Measurements from ENCODE around the gene UNC79. TPM values are rescaled to one million over a fixed set of nuclear protein-coding genes. Genes with fewer than 3 reads are reported as not detected.

UNC79 gene
- total and polyA plus RNA-seq, 10 of the 15 experiments (the other 5 are each of a cell fraction or from before 2014, with no cell fraction given), result 0.04 to 0.29 (median 0.14) TPM

DNA sequence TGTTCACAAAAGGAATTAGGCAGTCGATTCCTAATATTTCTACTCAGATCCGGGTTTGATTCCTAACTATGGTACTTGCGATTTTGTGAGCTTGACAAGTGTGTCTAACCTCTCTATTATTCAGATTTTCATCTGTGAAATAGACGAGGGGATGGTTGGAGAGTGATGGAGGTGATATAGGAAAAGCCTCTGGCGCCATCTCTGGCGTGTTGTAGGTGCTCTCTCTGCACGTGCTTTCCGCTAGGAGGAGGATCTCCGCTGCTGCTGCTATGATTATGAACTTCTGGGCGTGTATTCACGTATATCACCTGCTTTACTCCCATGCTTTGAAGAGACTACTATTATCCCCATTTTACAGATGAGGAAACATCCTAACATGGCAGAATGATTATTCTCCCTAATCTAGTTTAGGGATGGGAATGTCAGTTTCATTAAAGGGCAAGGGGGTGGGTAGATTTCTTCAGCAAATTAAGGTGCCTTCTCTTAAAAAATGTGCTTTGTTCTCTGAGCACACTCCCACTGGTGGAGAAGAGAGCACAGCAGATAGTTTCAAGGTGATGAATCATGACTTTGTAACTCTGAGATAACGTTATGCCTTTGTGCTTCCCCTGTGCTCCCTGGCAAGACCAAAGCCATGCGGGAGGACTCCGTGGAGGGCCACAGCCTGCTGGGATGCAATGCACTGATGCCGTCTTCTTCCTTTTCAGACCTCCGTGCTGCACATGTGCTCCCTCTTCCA, 260.5 kb downstream of the UNC79 start:
- no peaks in the 10 kb centered on the region for H3K9me3 ChIP-seq (replicated peaks; ENCODE audit: control insufficient read depth, insufficient read depth, low read length)
- no peaks in the 10 kb centered on the region for H4K20me1 ChIP-seq (ENCODE audit: control insufficient read depth, insufficient read depth)
- no peak for TF ChIP-seq YBX1 (IDR thresholded peaks at IDR 0.05)
- TF ChIP-seq CHD2 (IDR thresholded peaks at IDR 0.05; ENCODE audit: borderline replicate concordance, low read depth, low read length), result no peak
- no peak for TF ChIP-seq FOS (IDR thresholded peaks at IDR 0.05; ENCODE audit: borderline replicate concordance, extremely low read depth, insufficient read length)
- TF ChIP-seq HDAC2 (IDR thresholded peaks at IDR 0.05), result no peak
- no peak for TF ChIP-seq KDM1A (IDR thresholded peaks at IDR 0.05; ENCODE audit: borderline replicate concordance)
- no peak for TF ChIP-seq JUNB (IDR thresholded peaks at IDR 0.05)
- no peak overlapping the region for H3K4me3 ChIP-seq
- H2AFZ ChIP-seq (ENCODE audit: control insufficient read depth, low read depth, low read length), result no peak overlapping the region
- no peaks in the 10 kb centered on the region for H3K4me1 ChIP-seq (ENCODE audit: control insufficient read depth, insufficient read depth, low read length)
- no peak overlapping the region for H3K27ac ChIP-seq (ENCODE audit: control insufficient read depth, insufficient read depth)
- DNase-seq (ENCODE audit: low read depth, low spot score), result no peak
- intact Hi-C loops (cut with micrococcal nuclease; ENCODE audit: unreplicated experiment), result no loop called here
- H3K27me3 ChIP-seq (replicated peaks in 1 of 2; ENCODE audit: control insufficient read depth in 2 of 2, insufficient read depth in 2 of 2, low read length in 1 of 2), result no peaks in the 10 kb centered on the region; a peak in 1 of 4 replicates
- H3K79me2 ChIP-seq (ENCODE audit: control insufficient read depth, insufficient read depth, low read length), result no peaks in the 10 kb centered on the region
- SMC1A ChIA-PET (ENCODE audit: uncharacterized antibody, unreplicated experiment), result no interaction called here
- CTCF ChIA-PET, result no interaction called here
- H3K9ac ChIP-seq (ENCODE audit: control insufficient read depth, insufficient read depth, low read length), result no peak overlapping the region
- ATAC-seq, result no peak
- WGBS (ENCODE audit: insufficient coverage, insufficient replicate concordance, low lambda C conversion rate, missing lambda C conversion rate), result 45% methylated on average over 16 of the region's 16 CpGs
- RAD21 ChIA-PET (ENCODE audit: unreplicated experiment), result no interaction called here
- in situ Hi-C loops (cut with MboI), result no loop called here
- POLR2A ChIA-PET, result no interaction called here
- no peaks in the 10 kb centered on the region for H3K36me3 ChIP-seq (ENCODE audit: control insufficient read depth in 2 of 2, insufficient read depth in 2 of 2, low read length in 1 of 2)
- FAIRE-seq, result no peak
- no TSS peak for BruUV-seq (replicated peaks)
- H3K4me2 ChIP-seq (ENCODE audit: control insufficient read depth, insufficient read depth), result no peak overlapping the region

DNA sequence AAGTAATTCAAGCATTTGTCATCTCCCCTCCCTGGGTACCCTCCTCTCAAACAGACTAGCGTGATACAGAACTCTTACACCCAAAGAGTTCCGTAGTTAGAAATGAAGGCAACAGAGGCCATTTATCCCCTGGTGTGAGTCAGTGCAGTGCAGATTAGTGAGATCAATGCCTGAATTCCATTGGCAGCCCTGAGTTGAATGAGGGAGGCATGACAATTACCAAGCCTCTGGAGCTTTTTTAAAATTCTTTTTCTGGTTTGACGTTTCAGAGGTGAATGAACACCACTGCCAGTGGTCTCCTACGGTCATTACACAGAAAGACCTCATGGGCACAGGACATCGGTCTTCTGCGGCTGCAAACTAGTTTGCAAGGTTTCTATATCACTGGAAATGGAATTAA, 263.2 kb downstream of the UNC79 start:
- ChIA-PET CTCF (no interaction called here), SMC1A (ENCODE audit: uncharacterized antibody, unreplicated experiment) (no interaction called here), POLR2A (no interaction called here), RAD21 (ENCODE audit: unreplicated experiment) (no interaction called here)
- WGBS (ENCODE audit: insufficient coverage, insufficient replicate concordance, low lambda C conversion rate, missing lambda C conversion rate), result 38% methylated on average over 6 of the region's 6 CpGs
- DNase-seq (ENCODE audit: low read depth, low spot score), result no peak
- no peak overlapping the region for H3K4me3 ChIP-seq
- ATAC-seq, result no peak
- no TSS peak for BruUV-seq (replicated peaks)
- H3K36me3 ChIP-seq (ENCODE audit: control insufficient read depth in 2 of 2, insufficient read depth in 2 of 2, low read length in 1 of 2), result no peaks in the 10 kb centered on the region
- H3K4me2 ChIP-seq (ENCODE audit: control insufficient read depth, insufficient read depth), result no peak overlapping the region
- TF ChIP-seq FOS (IDR thresholded peaks at IDR 0.05; ENCODE audit: borderline replicate concordance, extremely low read depth, insufficient read length) (no peak), ZSCAN29 (IDR thresholded peaks at IDR 0.05) (no peak), ZNF217 (IDR thresholded peaks at IDR 0.05) (no peak), CBFB (IDR thresholded peaks at IDR 0.05; ENCODE audit: low read depth) (no peak), ZNF24 (IDR thresholded peaks at IDR 0.05) (no peak), EED (IDR thresholded peaks at IDR 0.05; ENCODE audit: low read depth) (no peak)
- TF ChIP-seq, protein P1, sequence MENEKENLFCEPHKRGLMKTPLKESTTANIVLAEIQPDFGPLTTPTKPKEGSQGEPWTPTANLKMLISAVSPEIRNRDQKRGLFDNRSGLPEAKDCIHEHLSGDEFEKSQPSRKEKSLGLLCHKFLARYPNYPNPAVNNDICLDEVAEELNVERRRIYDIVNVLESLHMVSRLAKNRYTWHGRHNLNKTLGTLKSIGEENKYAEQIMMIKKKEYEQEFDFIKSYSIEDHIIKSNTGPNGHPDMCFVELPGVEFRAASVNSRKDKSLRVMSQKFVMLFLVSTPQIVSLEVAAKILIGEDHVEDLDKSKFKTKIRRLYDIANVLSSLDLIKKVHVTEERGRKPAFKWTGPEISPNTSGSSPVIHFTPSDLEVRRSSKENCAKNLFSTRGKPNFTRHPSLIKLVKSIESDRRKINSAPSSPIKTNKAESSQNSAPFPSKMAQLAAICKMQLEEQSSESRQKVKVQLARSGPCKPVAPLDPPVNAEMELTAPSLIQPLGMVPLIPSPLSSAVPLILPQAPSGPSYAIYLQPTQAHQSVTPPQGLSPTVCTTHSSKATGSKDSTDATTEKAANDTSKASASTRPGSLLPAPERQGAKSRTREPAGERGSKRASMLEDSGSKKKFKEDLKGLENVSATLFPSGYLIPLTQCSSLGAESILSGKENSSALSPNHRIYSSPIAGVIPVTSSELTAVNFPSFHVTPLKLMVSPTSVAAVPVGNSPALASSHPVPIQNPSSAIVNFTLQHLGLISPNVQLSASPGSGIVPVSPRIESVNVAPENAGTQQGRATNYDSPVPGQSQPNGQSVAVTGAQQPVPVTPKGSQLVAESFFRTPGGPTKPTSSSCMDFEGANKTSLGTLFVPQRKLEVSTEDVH (IDR thresholded peaks at IDR 0.05; ENCODE audit: low read depth, partially characterized antibody), result no peak
- TF ChIP-seq, protein P2, sequence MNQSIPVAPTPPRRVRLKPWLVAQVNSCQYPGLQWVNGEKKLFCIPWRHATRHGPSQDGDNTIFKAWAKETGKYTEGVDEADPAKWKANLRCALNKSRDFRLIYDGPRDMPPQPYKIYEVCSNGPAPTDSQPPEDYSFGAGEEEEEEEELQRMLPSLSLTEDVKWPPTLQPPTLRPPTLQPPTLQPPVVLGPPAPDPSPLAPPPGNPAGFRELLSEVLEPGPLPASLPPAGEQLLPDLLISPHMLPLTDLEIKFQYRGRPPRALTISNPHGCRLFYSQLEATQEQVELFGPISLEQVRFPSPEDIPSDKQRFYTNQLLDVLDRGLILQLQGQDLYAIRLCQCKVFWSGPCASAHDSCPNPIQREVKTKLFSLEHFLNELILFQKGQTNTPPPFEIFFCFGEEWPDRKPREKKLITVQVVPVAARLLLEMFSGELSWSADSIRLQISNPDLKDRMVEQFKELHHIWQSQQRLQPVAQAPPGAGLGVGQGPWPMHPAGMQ (IDR thresholded peaks at IDR 0.05; ENCODE audit: borderline replicate concordance), result no peak
- TF ChIP-seq, protein P3, sequence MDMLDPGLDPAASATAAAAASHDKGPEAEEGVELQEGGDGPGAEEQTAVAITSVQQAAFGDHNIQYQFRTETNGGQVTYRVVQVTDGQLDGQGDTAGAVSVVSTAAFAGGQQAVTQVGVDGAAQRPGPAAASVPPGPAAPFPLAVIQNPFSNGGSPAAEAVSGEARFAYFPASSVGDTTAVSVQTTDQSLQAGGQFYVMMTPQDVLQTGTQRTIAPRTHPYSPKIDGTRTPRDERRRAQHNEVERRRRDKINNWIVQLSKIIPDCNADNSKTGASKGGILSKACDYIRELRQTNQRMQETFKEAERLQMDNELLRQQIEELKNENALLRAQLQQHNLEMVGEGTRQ (IDR thresholded peaks at IDR 0.05; ENCODE audit: borderline replicate concordance, low read depth, low read length), result no peak
- no peak for FAIRE-seq
- in situ Hi-C loops (cut with MboI) (no loop called here), intact Hi-C loops (cut with micrococcal nuclease; ENCODE audit: unreplicated experiment) (no loop called here)
- H3K9ac ChIP-seq (ENCODE audit: control insufficient read depth, insufficient read depth, low read length), result no peak overlapping the region
- no peaks in the 10 kb centered on the region for H4K20me1 ChIP-seq (ENCODE audit: control insufficient read depth, insufficient read depth)
- H3K27ac ChIP-seq (ENCODE audit: control insufficient read depth, insufficient read depth), result no peak overlapping the region
- no peaks in the 10 kb centered on the region for H3K4me1 ChIP-seq (ENCODE audit: control insufficient read depth, insufficient read depth, low read length)
- H3K9me3 ChIP-seq (replicated peaks; ENCODE audit: control insufficient read depth, insufficient read depth, low read length), result no peaks in the 10 kb centered on the region
- no peaks in the 10 kb centered on the region for H3K79me2 ChIP-seq (ENCODE audit: control insufficient read depth, insufficient read depth, low read length)
- H2AFZ ChIP-seq (ENCODE audit: control insufficient read depth, low read depth, low read length), result no peak overlapping the region
- H3K27me3 ChIP-seq (replicated peaks in 1 of 2; ENCODE audit: control insufficient read depth in 2 of 2, insufficient read depth in 2 of 2, low read length in 1 of 2), result no peaks in the 10 kb centered on the region; a peak in 1 of 4 replicates
